ENCODE results near the gene ENPP3.

Gene ENPP3

DNA sequence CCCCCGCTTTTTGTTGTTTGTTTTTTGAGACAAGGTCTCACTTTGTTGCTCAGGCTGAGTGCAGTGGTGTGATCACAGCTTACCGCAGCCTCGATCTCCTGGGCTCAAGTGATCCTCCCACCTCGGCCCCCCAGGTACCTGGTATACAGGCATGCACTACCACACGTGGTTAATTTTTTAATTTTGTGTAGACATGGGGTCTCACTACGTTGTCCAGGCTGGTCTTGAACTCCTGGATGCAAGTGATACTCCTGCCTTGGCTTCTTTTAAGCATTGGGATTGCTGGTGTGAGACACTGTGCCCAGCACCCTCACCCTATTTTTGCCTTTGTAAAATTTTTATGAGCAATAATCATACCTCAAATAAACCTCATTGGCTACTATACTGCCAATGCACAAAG is 5.5 kb downstream of the ENPP3 start:
- no peak for DNase-seq (ENCODE audit: low read depth in 4 of 4, low spot score in 1 of 4)

DNA sequence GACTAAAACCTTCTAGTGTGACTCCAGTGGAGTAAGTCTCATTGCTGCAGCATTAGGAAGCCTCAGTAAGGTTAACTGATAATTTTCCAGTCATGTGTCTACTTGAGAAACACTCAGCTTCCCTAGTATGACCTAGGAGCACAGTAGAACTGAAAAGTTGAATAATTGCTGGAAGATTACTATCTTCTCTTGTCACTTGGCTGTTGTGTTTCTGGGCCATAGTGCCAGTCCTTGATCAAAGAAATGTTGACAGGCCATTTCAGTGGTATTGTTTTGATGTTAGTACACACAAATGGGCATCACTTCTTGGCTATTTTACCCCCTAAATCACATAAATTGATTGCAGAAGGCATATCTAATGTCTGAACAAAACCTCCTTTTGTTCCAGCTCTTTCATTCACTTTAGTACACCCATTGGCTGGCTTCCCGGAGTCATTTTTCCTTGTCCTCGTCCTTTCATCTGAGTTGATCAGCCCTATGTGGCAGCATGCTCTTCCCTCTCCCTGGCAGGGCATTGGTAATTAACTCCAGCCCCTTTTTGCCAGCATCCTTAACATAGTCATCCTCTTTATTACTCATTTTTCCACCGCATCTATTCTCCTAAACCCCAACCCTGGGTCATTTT is 6.0 kb downstream of the ENPP3 start:
- no peak for DNase-seq (ENCODE audit: low read depth in 4 of 4, low spot score in 1 of 4)

GRCh38 chr6:131643855-131644460 is 6.9 kb downstream of the ENPP3 start:
- DNase-seq (ENCODE audit: low read depth in 4 of 4, low spot score in 1 of 4): no peak

GRCh38 chr6:131644921-131645320 is 7.8 kb downstream of the ENPP3 start:
- no peak for DNase-seq (ENCODE audit: low read depth in 4 of 4, low spot score in 1 of 4)

DNA sequence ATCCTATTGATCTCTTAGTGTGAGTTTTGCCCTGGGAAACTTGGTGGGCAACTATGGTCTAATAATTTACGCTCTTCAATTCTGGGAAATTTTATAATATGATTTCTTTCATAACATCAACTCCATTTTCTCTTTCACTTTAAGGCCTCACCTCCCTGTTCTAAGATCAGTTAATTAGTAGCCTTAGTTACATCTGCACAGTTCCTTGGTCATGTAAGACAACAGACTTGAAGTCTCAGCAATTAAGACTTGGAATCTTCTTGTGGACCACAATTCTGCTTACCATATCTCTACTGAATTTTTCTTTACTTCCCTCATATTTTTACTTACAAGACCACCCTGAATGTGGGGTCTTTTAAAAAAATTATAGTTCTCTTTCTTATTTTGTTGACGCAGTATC is 8.7 kb downstream of the ENPP3 start:
- no peak for DNase-seq (ENCODE audit: low read depth in 4 of 4, low spot score in 1 of 4)

DNA sequence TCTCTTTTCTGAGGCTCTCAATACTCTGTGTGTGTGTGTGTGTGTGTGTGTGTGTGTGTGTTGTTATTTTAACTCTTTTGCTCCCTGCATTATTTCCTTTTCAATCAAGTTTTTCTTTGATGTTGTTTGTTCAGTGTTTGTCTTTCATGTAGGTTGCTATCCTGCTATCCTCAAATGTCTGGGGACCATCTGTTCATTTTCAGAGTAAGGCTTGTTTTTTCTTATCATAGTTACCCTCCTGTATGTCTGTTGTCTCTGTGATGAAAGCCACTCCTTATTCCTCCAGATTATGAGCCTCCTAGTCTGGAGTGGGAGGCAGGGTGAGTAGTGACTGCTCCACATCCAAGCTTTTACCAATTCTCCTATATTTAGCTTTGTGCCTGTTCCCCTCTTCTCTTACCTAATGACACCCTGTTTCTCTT is 9.2 kb downstream of the ENPP3 start:
- DNase-seq (ENCODE audit: low read depth in 4 of 4, low spot score in 1 of 4): no peak

GRCh38 chr6:131651782-131652181 is 14.7 kb downstream of the ENPP3 start:
- DNase-seq (ENCODE audit: low read depth in 4 of 4, low spot score in 1 of 4): no peak

GRCh38 chr6:131652472-131652871 is 15.4 kb downstream of the ENPP3 start:
- no peak for DNase-seq (ENCODE audit: low read depth in 4 of 4, low spot score in 1 of 4)

- DNase-seq (ENCODE audit: low read depth in 4 of 4, low spot score in 1 of 4): no peak
These were observed 17.2 kb downstream of the ENPP3 start for GRCh38 chr6:131654326-131654725.

GRCh38 chr6:131655387-131655786 is 18.3 kb downstream of the ENPP3 start:
- no peak for DNase-seq (ENCODE audit: low read depth in 4 of 4, low spot score in 1 of 4)

- DNase-seq (ENCODE audit: low read depth in 4 of 4, low spot score in 1 of 4): no peak
These were observed 18.8 kb downstream of the ENPP3 start for GRCh38 chr6:131655951-131656350.

GRCh38 chr6:131656667-131657066 is 19.6 kb downstream of the ENPP3 start:
- no peak for DNase-seq (ENCODE audit: low read depth in 4 of 4, low spot score in 1 of 4)

GRCh38 chr6:131657222-131657621 is 20.1 kb downstream of the ENPP3 start:
- DNase-seq (ENCODE audit: low read depth in 4 of 4, low spot score in 1 of 4): no peak

GRCh38 chr6:131657630-131658111 is 20.6 kb downstream of the ENPP3 start:
- DNase-seq (ENCODE audit: low read depth in 4 of 4, low spot score in 1 of 4): no peak

GRCh38 chr6:131658287-131658686 is 21.2 kb downstream of the ENPP3 start:
- DNase-seq (ENCODE audit: low read depth in 4 of 4, low spot score in 1 of 4): no peak

DNA sequence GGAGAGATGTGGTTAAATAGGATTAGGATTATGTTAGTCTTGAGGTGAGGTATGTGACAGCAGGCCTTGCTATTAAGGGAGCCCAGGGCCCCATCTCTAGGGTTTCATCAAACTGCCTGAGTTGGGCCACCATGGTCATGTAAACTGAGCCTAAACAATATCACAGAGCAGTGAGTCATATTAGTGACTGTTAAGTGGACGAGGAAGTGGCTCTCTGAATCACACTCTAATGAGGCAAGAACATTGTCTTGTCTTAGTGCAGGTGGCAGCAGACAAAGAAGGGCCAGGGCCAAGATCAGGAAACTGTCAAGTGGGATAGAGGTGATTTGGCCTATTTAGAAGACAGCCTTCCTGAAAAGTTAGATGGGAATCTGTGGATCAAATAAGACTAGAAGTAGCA is 23.1 kb downstream of the ENPP3 start:
- no peak for DNase-seq (ENCODE audit: low read depth in 4 of 4, low spot score in 1 of 4)

GRCh38 chr6:131663578-131664165 is 26.6 kb downstream of the ENPP3 start:
- no peak for DNase-seq (ENCODE audit: low read depth in 4 of 4, low spot score in 1 of 4)

GRCh38 chr6:131669891-131670290 is 32.8 kb downstream of the ENPP3 start:
- DNase-seq (ENCODE audit: low read depth in 4 of 4, low spot score in 1 of 4): no peak

GRCh38 chr6:131673184-131673583 is 36.1 kb downstream of the ENPP3 start:
- DNase-seq (ENCODE audit: low read depth in 4 of 4, low spot score in 1 of 4): no peak

DNA sequence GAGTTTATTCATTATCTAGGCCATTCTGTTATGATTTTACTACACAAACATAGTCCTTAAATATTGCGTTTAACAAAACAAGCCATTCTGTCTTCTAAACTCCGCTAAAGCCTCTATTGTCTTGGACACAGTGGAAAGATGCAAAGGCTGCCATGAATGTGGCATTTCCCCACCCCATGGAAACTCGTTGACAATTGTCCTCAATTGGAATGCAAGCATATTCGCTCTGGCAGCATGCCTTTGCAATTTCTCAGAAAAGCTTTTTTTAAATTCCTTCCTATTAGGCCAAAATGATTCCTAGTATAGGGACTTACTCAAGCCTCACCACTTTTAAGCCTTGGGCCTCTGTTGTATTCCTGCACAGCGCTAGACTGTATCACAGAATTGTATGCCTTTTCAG is 41.3 kb downstream of the ENPP3 start:
- no peak for DNase-seq (ENCODE audit: low read depth in 4 of 4, low spot score in 1 of 4)

- DNase-seq (ENCODE audit: low read depth in 4 of 4, low spot score in 1 of 4): no peak
These were observed 43.8 kb downstream of the ENPP3 start for GRCh38 chr6:131680868-131681267.

- no peak for DNase-seq (ENCODE audit: low read depth in 4 of 4, low spot score in 1 of 4)
These were observed 44.5 kb downstream of the ENPP3 start for GRCh38 chr6:131681585-131681984.

GRCh38 chr6:131682442-131682841 is 45.3 kb downstream of the ENPP3 start:
- DNase-seq (ENCODE audit: low read depth in 4 of 4, low spot score in 1 of 4): no peak
